ENCODE data around the gene ADIG.

The ADIG gene

GRCh38 chr20:38601216-38602184, 20.5 kb downstream of the ADIG start, which contains the start of gene ARHGAP40:
Gene ARHGAP40 (plus strand): TSS chr20:38601809.
- H3K4me3 ChIP-seq (ENCODE audit: control insufficient read depth, low read depth, low read length) = peak within 1 kb of the TSS; percentile 31
- DNase-seq (ENCODE audit: low read depth) = peak; percentile 14
- peak; percentile 13 for TF ChIP-seq CTCF (conservative IDR thresholded peaks at IDR 0.05; ENCODE audit: control insufficient read depth, insufficient read depth, low read depth, low read length)

GRCh38 chr20:38602185-38602581, 21.2 kb downstream of the ADIG start:
- H3K4me3 ChIP-seq (ENCODE audit: control insufficient read depth, low read depth, low read length) = no peak overlapping the region
- no peak for TF ChIP-seq CTCF (conservative IDR thresholded peaks at IDR 0.05; ENCODE audit: control insufficient read depth, insufficient read depth, low read depth, low read length)

GRCh38 chr20:38603286-38603685, 22.3 kb downstream of the ADIG start:
- no peak for TF ChIP-seq CTCF (conservative IDR thresholded peaks at IDR 0.05; ENCODE audit: control insufficient read depth, insufficient read depth, low read depth, low read length)
- H3K4me3 ChIP-seq (ENCODE audit: control insufficient read depth, low read depth, low read length) = no peak overlapping the region
- no peak for DNase-seq (ENCODE audit: low read depth)

More at GRCh38 chr20:38602185-38602581, 21.2 kb downstream of the ADIG start:
- no peak for DNase-seq (ENCODE audit: low read depth)

GRCh38 chr20:38604873-38605303, 23.9 kb downstream of the ADIG start:
- no peak for TF ChIP-seq CTCF (conservative IDR thresholded peaks at IDR 0.05; ENCODE audit: control insufficient read depth, insufficient read depth, low read depth, low read length)
- DNase-seq (ENCODE audit: low read depth) = peak; percentile 44
- no peak overlapping the region for H3K4me3 ChIP-seq (ENCODE audit: control insufficient read depth, low read depth, low read length)

- H3K4me3 ChIP-seq (ENCODE audit: control insufficient read depth, low read depth, low read length) = no peak overlapping the region
- TF ChIP-seq CTCF (conservative IDR thresholded peaks at IDR 0.05; ENCODE audit: control insufficient read depth, insufficient read depth, low read depth, low read length) = no peak
These were observed 26.4 kb downstream of the ADIG start for GRCh38 chr20:38607351-38607750.

GRCh38 chr20:38608188-38608587, 27.2 kb downstream of the ADIG start:
- no peak for DNase-seq (ENCODE audit: low read depth)
- TF ChIP-seq CTCF (conservative IDR thresholded peaks at IDR 0.05; ENCODE audit: control insufficient read depth, insufficient read depth, low read depth, low read length) = no peak
- H3K4me3 ChIP-seq (ENCODE audit: control insufficient read depth, low read depth, low read length) = no peak overlapping the region

More at GRCh38 chr20:38607351-38607750, 26.4 kb downstream of the ADIG start:
- no peak for DNase-seq (ENCODE audit: low read depth)

Measured in fibroblast of mammary gland (primary cell).